HEK293T (cell line): ENCODE data around the gene SLC26A2.

Experiments
- CTCF ChIA-PET: fragments of 350-600 bp; formaldehyde crosslinking; extraction: SDS; loops from one replicate; lab custom pipeline; 2021; ENCODE audit warnings: antibody characterized with exemption, inconsistent platforms; lab: Yijun Ruan, JAX
- POLR2A ChIA-PET: fragments of 350-600 bp; formaldehyde crosslinking; extraction: SDS; loops from one replicate; lab custom pipeline; 2020; ENCODE audit warnings: antibody characterized with exemption, inconsistent platforms; lab: Yijun Ruan, JAX
- DNase-seq: peaks from one replicate; pipeline ENCODE4 v3.0.0; 2012; ENCODE audit warnings: mixed read lengths; ENCODE audit errors: extremely low spot score
- ARNT ChIP-seq: fragments of 450-650 bp; IDR thresholded peaks from 2 replicates; pipeline ENCODE4 v1.6.1; 2017; ENCODE audit warnings: mild to moderate bottlenecking
- BHLHE40 ChIP-seq: fragments of 450-650 bp; IDR thresholded peaks from 2 replicates; pipeline ENCODE4 v1.6.1; 2016; ENCODE audit warnings: mild to moderate bottlenecking, moderate library complexity, borderline replicate concordance
- CTBP1 ChIP-seq: fragments of 450-650 bp; IDR thresholded peaks from 2 replicates; pipeline ENCODE4 v1.6.1; 2016; ENCODE audit warnings: borderline replicate concordance
- ELF4 ChIP-seq: fragments of 450-650 bp; IDR thresholded peaks from 2 replicates; pipeline ENCODE4 v1.6.1; 2017; ENCODE audit warnings: antibody characterized with exemption
- FOXA1 ChIP-seq: fragments of 450-650 bp; IDR thresholded peaks from 2 replicates; pipeline ENCODE4 v1.6.1; 2016; ENCODE audit warnings: mild to moderate bottlenecking
- FOXK2 ChIP-seq: fragments of 450-650 bp; IDR thresholded peaks from 2 replicates; pipeline ENCODE4 v1.6.1; 2016; ENCODE audit warnings: mild to moderate bottlenecking
- FOXM1 ChIP-seq: fragments of 450-650 bp; IDR thresholded peaks from 2 replicates; pipeline ENCODE4 v1.6.1; 2017; ENCODE audit warnings: mild to moderate bottlenecking, borderline replicate concordance
- HDGF ChIP-seq: fragments of 450-650 bp; IDR thresholded peaks from 2 replicates; pipeline ENCODE4 v1.6.1; 2017; ENCODE audit warnings: antibody characterized with exemption, borderline replicate concordance
- L3MBTL2 ChIP-seq: fragments of 450-650 bp; conservative IDR thresholded peaks from 2 replicates; pipeline ENCODE4 v1.6.1; 2016; ENCODE audit warnings: mild to moderate bottlenecking
- LEF1 ChIP-seq: fragments of 450-650 bp; IDR thresholded peaks from 2 replicates; pipeline ENCODE4 v1.6.1; 2017; ENCODE audit warnings: mild to moderate bottlenecking, borderline replicate concordance
- NFRKB ChIP-seq: fragments of 450-650 bp; IDR thresholded peaks from 2 replicates; pipeline ENCODE4 v1.6.1; 2016; ENCODE audit warnings: mild to moderate bottlenecking, moderate library complexity
- SP1 ChIP-seq: fragments of 450-650 bp; IDR thresholded peaks from 2 replicates; pipeline ENCODE4 v1.6.1; 2017
- SUZ12 ChIP-seq: fragments of 450-650 bp; IDR thresholded peaks from 2 replicates; pipeline ENCODE4 v1.6.1; 2016; ENCODE audit warnings: mild to moderate bottlenecking
- TARDBP ChIP-seq: fragments of 450-650 bp; IDR thresholded peaks from 2 replicates; pipeline ENCODE4 v1.6.1; 2016
- ZNF384 ChIP-seq: fragments of 450-650 bp; IDR thresholded peaks from 2 replicates; pipeline ENCODE4 v1.6.1; 2016
- TF ChIP-seq, protein P1 (sequence below): fragments of 450-650 bp; IDR thresholded peaks from 2 replicates; pipeline ENCODE4 v1.6.1; 2016

SLC26A2 gene

DNA sequence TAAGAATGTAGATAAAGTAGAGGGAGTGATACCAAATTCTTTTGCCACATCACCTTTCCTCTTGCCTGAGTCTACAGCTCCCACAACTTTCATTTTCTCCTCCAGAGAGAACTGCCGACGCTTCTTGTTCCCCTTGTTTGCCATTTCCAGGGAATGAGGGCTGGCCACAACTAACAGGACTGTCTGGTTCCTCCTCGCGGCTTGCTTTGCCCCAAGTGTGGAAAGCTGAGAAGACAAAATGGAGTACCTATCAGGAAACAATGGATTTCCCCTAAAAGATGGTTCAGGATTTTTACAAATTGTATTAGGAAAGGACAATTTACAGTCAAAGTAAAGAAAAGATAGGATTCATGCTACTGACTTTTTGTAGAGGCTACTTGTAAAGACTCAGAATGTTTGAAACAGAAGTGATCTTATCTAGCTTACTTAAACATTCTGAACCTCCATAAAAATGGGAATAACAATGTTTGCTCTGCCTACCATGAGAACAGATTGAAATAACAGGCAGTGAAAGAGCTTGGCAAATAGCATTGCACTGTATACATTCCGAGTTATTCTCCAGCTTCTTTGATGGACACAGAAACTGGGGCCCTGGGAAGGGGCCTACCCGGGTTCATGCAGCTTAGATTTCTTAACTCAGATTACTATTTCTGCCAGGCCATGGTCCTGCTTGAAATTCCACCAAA, 35.8 kb downstream of the SLC26A2 start:
- ChIA-PET CTCF (interaction anchor here (1.0 kb wide), 1 partner anchor 162 kb away, joined by 3 read pairs; no protein-coding TSS in a partner anchor), POLR2A (interaction anchor here (1.0 to 1.1 kb wide), 2 partner anchors 36 to 160 kb away, joined by 3 to 4 read pairs; partner anchors contain the start of gene SLC26A2)
- no peak for DNase-seq
- TF ChIP-seq FOXK2 (no peak), ZNF384 (no peak), SUZ12 (no peak), HDGF (no peak), ARNT (no peak), CTBP1 (no peak), BHLHE40 (no peak), NFRKB (no peak), ELF4 (no peak), FOXM1 (no peak), LEF1 (no peak), L3MBTL2 (no peak), TARDBP (no peak), SP1 (no peak), FOXA1 (no peak)
- TF ChIP-seq, protein P1, sequence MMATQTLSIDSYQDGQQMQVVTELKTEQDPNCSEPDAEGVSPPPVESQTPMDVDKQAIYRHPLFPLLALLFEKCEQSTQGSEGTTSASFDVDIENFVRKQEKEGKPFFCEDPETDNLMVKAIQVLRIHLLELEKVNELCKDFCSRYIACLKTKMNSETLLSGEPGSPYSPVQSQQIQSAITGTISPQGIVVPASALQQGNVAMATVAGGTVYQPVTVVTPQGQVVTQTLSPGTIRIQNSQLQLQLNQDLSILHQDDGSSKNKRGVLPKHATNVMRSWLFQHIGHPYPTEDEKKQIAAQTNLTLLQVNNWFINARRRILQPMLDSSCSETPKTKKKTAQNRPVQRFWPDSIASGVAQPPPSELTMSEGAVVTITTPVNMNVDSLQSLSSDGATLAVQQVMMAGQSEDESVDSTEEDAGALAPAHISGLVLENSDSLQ = no peak

DNA sequence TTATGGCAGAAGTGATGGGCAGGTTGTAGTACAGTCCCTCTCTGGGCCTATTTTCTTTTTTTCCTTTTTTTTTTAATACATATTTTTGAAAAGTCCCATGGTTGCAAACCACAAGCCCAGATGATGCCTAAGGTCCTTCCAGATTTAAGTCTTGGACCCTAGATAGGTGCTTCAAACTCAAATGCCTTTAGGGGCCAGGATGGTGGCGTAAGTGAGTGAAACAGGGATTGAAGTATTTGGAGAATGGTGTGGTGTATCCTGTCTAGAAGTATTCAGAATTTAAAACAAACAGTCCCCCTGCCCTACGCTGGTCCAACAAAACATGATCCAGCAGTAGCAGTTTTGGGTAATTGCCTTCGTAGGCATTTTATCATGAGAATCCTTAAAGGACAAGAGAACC, 37.7 kb downstream of the SLC26A2 start:
- ChIA-PET CTCF (no interaction called here), POLR2A (no interaction called here)
- TF ChIP-seq FOXK2 = no peak
- no peak for TF ChIP-seq NFRKB
- TF ChIP-seq HDGF = no peak
- TF ChIP-seq ELF4 = no peak
- no peak for TF ChIP-seq ARNT
- no peak for TF ChIP-seq L3MBTL2
- TF ChIP-seq SP1 = no peak
- no peak for TF ChIP-seq SUZ12
- TF ChIP-seq, protein P1 = no peak
- no peak for TF ChIP-seq CTBP1
- TF ChIP-seq LEF1 = no peak
- TF ChIP-seq TARDBP = no peak
- TF ChIP-seq FOXA1 = no peak
- TF ChIP-seq ZNF384 = no peak
- TF ChIP-seq BHLHE40 = no peak
- no peak for DNase-seq

DNA sequence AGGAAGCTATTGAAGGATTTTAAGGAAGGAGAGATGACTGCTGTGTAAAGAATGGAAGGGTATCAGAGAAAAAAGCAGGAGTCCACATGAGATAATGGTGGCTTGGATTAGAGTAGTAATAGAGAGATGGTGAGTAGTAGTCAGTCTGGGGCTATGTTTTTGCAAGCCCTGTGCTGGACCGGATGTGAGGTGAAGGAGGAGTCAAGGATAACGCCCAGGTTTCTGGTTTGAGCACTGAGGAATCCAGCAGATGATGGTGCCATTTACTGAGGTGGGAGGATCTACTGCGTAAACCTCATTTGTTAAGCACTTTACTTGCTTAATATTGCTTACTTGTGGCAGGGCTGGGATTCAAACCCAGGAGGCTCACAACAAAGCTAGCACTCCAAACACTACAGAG, 38.8 kb downstream of the SLC26A2 start:
- ChIA-PET CTCF (interaction anchor here (1.4 kb wide), 1 partner anchor 9 kb away, joined by 3 read pairs; no protein-coding TSS in a partner anchor), POLR2A (interaction anchor here (0.5 to 1.8 kb wide), 7 partner anchors 21 to 465 kb away, joined by 3 to 8 read pairs (median 5); partner anchors contain the start of genes PPARGC1B and SLC26A2)
- no peak for DNase-seq
- TF ChIP-seq FOXA1 = no peak
- TF ChIP-seq ELF4 = no peak
- TF ChIP-seq CTBP1 = no peak
- no peak for TF ChIP-seq FOXM1
- TF ChIP-seq SP1 = no peak
- no peak for TF ChIP-seq ARNT
- no peak for TF ChIP-seq LEF1
- no peak for TF ChIP-seq BHLHE40
- no peak for TF ChIP-seq ZNF384
- TF ChIP-seq HDGF = no peak
- TF ChIP-seq L3MBTL2 = no peak
- no peak for TF ChIP-seq NFRKB
- TF ChIP-seq FOXK2 = no peak
- no peak for TF ChIP-seq SUZ12

DNA sequence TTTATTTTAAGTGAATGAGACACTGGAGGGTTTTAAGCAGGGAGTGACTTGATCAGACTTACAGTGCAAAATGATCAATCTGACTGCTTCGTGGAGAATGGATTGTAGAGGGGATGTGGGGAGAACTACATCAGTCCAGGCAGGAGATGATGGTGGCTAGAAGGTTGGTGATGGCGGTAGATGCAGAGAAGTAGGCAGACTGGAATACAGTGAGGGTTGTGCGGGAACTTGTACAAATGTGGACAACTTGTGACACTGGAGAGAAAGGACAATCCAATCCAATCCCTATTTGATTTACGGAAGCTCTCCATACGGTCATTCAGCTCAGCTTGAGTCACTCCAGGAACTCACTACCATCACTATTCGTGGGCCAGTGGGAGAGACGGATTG, 39.3 kb downstream of the SLC26A2 start:
- DNase-seq = no peak
- TF ChIP-seq FOXA1 (no peak), ELF4 (no peak), FOXK2 (no peak), LEF1 (no peak), HDGF (no peak), NFRKB (no peak), SUZ12 (no peak), CTBP1 (no peak), SP1 (no peak), BHLHE40 (no peak), ZNF384 (no peak), TARDBP (no peak)
- TF ChIP-seq, protein P1 = no peak
- POLR2A ChIA-PET = interaction anchor here (1.1 to 1.8 kb wide), 9 partner anchors 10 to 270 kb away, joined by 3 to 8 read pairs (median 4); partner anchors contain the start of genes PPARGC1B and SLC26A2
- CTCF ChIA-PET = interaction anchor here (1.4 kb wide), 1 partner anchor 9 kb away, joined by 3 read pairs; no protein-coding TSS in a partner anchor

DNA sequence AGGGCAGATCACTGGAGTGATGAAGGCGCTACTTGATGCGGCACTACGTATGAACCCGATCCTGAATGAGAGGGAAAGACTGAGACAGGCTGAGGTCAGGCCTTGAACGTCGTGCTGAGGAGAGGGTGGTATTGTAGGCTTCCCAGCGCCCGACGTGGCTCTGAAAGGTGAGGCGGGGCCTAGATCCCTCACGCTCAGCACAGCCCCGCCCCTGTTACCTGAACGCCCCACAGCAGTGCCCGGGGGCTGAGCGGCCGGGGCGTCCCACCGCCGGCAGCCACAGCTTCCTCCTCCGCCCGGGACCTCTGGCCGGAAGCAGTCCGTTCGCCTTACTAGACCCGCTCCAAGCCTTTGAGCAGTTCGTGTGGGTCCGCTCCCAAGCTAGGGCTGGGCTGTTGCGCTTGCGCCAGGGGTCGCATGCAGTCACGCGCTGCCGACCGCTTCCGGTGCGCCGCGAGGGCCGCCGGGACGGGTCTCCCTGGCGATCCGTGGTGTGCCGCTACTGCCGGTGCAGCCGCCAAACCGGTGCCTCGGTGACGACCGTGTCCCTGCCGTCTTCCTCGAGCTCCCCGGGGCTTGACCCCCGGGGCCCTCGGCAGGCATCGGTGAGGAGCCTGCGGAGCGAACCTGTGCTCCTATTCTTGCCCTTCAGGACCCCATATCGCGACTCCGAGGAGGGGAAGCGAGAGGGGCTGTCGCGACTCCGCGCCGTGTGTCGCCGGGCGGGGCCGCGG, 39.9 kb downstream of the SLC26A2 start, which contains the start of the genes HMGXB3 and TIGD6:
Gene HMGXB3, plus strand, starts transcription at position 484 of the 734 bp plus-strand sequence. CDS start 4,114 bp downstream, outside the sequence.
Gene TIGD6, minus strand, starts transcription at position 399 of the 734 bp plus-strand sequence. CDS start 4,306 bp downstream, outside the sequence.
- ChIA-PET POLR2A (interaction anchor here (0.5 to 1.8 kb wide), 10 partner anchors 10 to 270 kb away, joined by 3 to 8 read pairs (median 4); partner anchors contain the start of genes PPARGC1B and SLC26A2), CTCF (interaction anchor here (1.4 kb wide), 1 partner anchor 10 kb away, joined by 3 read pairs; no protein-coding TSS in a partner anchor)
- TF ChIP-seq SP1 (no peak), ELF4 (peak; percentile 56; the same call in 1 of the 2 replicates), ARNT (no peak), L3MBTL2 (peak; percentile 74)
- peak; percentile 93 for DNase-seq
